Stimulated activated CD4-positive, alpha-beta T cell treated with anti-CD3 and anti-CD28 coated beads, Interleukin-2, amount 100 ng/mL, for 4 hours (primary cell): ENCODE measurements around the gene ART1.

ENCODE experiments used
- DNase-seq: peaks from one replicate; pipeline ENCODE4 v3.0.0-alpha.2; 2020; ENCODE audit warnings: low read depth

Gene ART1

GRCh38 chr11:3666023-3666530 lies 21.1 kb downstream of the ART1 start:
- no peak for DNase-seq

DNA sequence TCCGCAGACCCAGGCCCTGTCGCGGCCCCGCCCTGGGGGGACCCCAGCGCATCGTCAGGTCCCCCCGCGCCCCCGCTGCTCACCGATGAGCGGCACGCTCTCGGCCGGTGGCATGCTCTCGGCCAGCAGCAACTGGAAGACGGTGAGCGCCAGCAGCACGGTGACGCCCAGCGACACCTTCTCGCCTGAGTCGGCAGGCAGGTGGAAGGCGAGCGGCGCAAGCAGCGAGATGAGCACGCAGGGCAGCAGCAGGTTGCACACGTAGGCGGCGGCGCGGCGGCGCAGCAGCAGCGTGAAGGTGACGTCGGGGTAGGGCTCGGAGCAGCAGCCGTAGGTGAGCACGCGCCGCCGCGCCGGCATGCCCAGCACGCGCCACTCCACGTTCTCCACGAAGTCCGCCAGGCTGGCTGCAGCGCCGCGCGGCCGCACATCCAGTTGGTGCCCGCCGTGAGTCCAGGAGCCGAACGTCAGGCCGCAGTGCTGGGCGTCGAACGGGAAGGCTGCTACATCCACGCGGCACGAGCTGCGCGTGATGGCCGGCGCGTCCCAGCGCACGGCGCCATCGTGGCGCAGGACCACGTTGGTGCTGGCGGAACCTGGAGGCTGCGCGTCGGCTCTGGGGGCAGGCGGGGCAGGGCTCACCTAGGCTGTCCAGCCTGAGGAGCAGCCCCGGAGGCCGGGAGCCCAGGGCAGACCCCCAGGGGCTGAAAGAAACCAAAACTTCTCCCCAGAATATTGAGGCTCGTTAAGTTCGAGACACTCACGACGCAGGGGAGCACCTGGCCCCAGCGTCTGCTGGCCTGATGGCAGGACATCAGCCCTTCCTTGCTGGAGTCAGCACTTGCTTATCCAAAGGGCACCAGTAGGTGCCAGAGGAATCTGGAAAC lies 22.5 kb downstream of the ART1 start:
- no peak for DNase-seq

DNA sequence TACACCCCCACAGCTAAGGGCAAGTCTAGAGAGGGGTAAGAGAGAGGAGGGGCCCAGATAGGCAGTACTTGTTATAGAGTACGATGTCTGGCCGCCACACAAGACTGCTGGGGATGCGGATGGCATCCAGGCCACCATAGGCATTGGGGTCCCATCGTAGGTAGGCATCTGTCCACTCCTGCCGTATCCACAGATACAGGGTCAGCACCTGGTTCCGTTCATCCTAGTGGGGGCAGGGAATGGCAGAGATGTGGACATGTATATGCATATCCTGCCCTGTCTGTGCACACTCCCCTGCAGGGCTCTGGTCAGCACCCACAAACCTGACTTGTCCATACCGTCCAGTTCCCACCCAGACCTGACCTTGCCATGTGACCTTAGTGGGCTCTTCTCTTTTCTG lies 24.2 kb downstream of the ART1 start:
- no peak for DNase-seq

GRCh38 chr11:3669742-3670183 lies 24.8 kb downstream of the ART1 start:
- no peak for DNase-seq

DNA sequence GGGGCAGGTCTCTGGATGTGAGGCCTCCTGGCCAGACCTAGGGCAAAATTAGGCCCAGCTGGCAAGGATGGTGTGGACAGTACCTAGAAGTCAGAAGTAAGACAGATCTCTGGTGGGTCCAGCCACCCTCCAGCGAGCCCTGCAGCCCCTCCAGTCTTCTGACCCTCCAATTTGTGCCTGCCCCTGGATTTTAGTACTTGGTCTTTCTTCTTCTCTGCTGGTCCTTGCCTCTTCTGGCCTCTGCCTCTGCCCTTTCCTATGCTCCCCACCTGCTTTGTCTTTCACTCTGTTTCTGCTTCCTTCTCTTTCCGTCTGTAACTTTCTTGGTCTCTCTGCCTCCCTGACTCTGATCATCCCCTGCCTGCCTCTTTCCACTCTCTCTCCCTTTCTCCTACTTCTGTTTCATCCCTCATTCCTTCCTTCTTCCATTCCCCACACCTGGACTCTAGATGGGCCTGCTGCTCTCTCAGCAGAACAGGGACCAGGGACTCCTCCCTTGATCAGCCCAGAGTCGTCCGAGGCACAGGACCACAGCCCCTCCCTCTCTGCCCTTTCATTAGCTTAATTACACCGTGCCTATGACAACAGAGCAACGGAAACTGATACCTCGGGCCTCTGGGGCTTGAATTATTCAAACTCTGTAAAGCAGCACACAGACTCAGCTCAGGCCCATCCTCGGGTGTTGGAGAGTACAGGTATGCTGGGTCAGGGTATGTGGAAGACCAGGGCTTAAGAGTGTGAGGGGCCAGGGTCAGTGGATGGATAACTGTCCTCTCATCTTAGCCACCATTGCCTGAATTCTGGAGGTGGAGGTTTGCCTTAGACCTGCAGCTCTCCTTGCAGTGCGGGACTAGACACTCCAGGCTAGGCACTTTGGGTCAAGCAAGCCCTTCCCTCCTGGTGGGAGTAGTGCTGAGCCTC lies 26.7 kb downstream of the ART1 start, which contains the start of gene CHRNA10:
Gene CHRNA10 (minus strand): TSS at position 51 of the 921 bp plus-strand sequence. CDS start 72 bp downstream, outside the sequence.
- no peak for DNase-seq

DNA sequence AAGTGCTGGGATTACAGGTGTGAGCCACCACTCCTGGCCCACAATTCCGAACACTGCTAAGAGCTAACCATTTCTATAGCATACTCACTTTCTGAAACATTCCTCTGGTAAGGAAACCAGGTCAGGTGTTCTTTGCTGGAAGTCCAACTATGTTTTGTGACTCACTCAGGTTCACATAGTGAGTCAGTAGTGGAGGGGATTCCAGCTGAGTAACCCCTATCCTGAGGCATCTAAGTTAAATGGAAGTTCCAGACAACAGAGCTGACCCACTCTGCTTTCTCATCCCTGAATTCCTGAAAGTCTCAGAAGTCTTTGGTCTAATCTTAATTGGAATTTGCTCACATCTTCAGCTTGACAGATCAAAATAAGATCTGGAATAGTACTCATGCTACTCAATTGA lies 29.3 kb downstream of the ART1 start:
- DNase-seq = no peak

DNA sequence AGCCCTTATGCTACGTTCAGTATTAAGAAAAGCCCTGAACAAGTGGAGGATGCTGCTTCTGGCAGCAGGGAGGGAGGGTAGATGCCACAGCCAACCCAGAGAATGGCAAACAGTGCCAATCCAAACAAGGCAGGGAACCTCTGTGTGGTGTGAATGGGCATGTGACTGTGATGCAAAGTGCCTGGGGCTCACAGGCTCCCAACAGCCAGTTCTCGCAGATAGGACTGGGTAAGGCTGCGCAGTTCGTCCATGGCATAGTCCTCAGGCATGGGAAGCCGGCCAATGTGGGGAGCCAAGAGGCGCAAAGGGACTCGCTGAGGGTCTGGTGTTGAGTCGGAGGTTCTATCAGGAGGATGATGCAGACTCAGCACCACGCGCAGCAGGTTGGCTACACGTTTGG lies 31.0 kb downstream of the ART1 start:
- DNase-seq = no peak

- DNase-seq = no peak
These were observed 34.1 kb downstream of the ART1 start for GRCh38 chr11:3679077-3679476.

- no peak for DNase-seq
These were observed 38.1 kb downstream of the ART1 start for GRCh38 chr11:3683039-3683438.

- DNase-seq = no peak
These were observed 39.3 kb downstream of the ART1 start for GRCh38 chr11:3684129-3684818.

DNA sequence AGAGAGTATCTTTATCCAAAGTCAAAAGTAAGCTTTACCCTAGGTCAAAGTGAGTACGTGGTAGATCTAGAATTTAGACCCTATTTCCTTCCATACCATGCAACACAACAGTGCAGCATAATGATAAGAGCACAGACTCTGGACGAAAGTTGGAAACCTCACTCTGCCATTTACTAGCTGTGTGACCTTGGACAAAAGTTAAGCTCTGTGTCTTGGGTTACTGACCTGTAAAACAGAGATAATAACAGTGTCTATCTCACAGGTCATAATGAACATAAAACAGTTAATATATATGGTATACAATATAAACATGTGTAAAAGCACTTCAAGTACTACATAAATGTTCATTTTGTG lies 39.9 kb downstream of the ART1 start:
- no peak for DNase-seq

DNA sequence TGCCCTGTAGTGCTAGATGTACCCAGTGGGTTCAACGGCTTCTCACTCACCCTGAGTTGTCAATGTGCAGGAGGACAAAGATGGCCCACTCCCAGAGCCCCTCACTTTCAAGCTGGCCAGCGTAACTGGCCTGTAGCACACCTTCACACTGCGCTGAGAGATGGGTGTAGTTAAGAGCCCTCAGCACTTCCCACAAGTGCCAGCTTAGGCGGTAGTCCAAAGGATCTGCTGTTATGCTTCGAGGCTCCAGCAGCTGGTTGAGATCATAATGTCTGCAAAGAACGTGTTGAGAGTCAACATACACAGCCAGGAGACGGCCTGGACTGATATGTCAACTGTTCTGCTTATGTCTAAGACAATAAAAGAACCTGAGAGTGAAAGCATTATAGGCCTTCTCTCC lies 41.0 kb downstream of the ART1 start:
- no peak for DNase-seq

- DNase-seq = no peak
These were observed 41.8 kb downstream of the ART1 start for GRCh38 chr11:3686751-3687150.

GRCh38 chr11:3700410-3700809 lies 55.5 kb downstream of the ART1 start:
- no peak for DNase-seq

GRCh38 chr11:3700910-3701309 lies 56.0 kb downstream of the ART1 start:
- DNase-seq = no peak

DNA sequence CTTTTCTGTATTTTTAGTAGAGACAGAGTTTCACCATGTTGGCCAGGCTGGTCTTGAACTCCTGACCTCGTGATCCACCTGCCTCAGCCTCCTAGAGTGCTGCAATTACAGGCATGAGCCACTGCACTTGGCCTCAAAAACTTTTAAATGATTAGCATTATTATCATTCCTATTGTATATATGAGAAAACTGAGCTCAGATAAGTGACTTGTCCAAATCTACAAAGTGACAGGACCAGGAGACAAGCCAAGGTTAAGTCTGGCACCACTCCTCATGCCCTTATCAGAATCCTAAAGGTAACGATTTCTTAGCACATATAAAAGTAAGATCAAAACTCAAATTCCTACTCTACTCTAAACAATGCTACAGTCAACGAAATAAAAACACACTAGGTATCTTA lies 58.5 kb downstream of the ART1 start:
- no peak for DNase-seq

- no peak for DNase-seq
These were observed 62.2 kb downstream of the ART1 start for GRCh38 chr11:3707176-3707575.

DNA sequence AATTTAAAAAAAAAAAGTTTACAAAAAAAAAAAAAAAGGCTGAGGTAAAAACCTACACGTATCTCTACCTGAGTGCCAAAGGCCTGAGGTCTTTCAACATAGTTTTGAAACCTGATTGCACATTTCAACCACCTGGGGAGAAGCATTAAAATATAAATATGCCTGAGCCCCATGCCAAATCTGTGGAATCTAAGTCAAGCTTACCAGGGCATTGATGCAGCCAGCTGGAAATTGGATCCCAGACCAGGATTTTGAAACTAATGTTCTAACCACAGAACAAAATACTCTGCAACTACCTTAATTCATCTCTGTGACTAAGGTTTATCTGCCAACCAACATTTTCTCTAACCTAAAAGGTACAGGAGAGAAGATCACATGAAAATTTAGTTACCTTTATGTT lies 65.0 kb downstream of the ART1 start:
- no peak for DNase-seq

- no peak for DNase-seq
These were observed 65.7 kb downstream of the ART1 start for GRCh38 chr11:3710485-3711259.

- DNase-seq = no peak
These were observed 67.3 kb downstream of the ART1 start for GRCh38 chr11:3712274-3712673.
